DMS114 treated with DMSO at 0.1 percent for 48 hours (cell line): ENCODE results near the gene ZNF442.
"Not testable (repeated sequence)": the region's sequence is repeated elsewhere in the genome, so short reads cannot be mapped to it uniquely, and the experiment has no call there.

Experiments
- DNase-seq: peaks from one replicate; lab custom pipeline; 2025; ENCODE audit not compliant: unreplicated experiment; lab: John Stamatoyannopoulos, UW

ZNF442 gene

DNA sequence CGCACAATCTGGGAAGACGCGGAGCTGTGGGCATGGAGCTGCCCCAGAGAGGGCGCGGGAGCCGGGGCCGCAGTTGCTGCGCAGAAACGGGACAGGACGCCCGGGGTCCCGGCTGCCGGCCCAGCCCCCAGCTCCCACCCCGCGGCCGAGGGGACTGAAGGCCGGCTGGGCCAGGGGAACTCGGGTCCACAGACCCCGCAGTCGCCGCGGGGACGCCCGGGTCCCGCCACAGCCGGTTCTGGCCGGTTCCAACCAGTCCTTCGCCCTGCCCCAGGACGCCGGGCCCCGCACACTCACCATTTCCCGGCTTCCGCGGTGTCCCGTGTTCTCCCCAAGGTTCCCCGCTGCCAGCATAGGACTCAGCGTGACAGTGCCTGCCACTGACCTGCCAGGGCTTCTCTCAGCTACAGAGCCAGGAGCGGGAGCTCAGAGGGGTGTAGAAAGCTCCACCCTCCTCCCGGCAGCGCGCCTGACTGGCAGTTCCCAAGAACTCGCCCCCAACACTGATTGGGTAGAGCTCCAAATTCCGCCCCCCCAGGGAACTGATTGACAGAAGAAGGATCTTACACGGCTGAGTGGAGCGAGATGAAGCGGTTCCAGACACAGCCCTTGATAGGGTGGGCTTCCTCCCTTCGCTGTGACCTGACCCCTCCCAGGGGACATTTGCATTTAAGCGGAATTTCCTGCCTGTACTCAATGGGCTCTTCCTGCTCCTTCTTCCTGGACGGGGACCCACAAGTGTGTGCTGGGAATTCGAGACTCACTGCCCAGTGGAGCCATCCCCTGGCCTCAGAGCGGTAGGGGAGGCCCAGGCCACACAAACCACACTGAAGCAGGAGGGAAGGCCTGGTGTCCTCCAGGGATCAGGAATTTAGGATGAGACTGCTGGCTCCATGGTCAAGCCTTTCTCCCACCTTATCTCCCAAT is at the start of gene ZNF442:
ZNF442 (minus strand) TSS at position 448 of the 927 bp plus-strand sequence. CDS start 2,052 bp downstream, outside the sequence.
- peak; percentile 85 for DNase-seq

- DNase-seq: no peak
Measured at GRCh38 chr19:12411893-12412292, 46.4 kb upstream of the ZNF442 start.

DNA sequence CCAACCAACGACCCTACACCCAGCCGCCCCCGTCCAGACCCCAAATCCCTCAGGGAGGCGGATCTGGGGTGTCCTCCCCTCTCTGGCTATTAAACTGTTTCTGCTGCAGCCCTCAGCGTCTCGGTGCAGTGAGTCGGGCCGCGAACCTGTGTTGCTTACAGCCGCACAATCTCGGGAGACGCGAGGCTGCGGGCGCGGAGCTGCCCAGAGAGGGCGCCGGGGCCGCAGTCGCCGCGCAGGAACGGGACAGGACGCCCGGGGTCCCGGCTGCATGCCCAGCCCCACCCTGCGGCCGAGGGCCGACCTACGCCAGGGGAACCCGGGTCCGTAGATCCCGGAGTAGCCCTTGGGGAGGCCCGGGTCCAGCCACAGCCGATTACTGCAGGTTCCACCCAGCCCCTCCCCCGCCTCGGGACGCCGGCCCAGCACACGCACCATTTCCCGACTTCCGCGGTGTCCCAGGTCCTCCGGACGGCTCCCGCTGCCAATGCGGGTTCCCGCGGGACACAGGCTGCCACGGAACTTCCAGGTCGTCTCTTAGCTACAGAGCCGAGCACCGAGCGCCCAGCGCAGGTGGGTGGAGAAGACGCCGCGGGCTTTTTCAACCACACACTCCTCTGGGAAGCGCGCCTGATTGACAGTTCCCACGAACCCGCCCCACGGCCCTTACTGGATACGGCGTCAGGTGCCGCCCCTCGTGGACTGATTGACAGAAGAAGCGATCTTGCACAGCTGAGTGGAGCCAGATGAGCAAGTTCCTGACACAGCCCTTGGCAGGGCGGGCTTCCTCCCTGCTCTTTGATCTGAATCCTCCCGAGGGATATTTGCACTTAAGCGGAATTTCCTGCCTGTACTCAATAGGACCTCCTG is 35.4 kb upstream of the ZNF442 start, which contains the start of gene ZNF799:
ZNF799 (minus strand) TSS at position 639 of the 870 bp plus-strand sequence; CDS start at position 438, 201 bp downstream.
- peak; percentile 78 for DNase-seq

DNA sequence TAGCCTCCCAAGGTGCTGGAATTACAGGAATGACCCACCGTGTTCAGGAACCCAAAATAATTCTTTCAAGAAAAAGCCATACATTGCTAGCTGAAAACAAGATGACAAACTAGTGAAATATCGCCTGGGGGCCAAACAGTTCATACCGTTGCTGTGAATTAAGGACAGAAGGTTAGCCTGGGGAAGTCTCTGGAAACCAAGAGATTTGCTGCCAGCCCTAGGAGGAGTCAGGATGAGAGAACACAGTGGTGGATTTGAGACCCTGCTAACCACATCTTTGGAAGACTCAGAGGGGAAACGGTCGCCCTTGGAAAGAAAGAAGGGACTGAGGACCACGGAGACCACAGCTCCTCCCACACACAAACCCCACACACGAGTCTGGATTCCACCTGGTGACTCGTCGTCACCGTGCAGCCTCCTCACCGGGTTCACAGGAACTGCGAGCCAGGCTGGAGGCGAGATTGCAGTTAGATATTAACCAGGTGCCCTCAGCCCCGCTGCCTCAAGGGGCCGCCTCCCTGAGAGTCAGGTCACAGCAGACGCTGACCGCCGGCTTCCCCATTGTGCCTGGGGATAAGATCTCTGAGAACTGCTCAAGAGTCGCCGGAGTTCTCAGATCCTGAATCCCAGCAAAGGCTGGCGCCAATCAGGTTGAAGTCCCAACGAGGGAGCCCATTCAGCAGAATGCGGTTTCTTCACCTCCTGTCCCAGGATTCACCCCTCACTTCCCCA is 34.6 kb upstream of the ZNF442 start:
- DNase-seq: not testable (repeated sequence)

DNA sequence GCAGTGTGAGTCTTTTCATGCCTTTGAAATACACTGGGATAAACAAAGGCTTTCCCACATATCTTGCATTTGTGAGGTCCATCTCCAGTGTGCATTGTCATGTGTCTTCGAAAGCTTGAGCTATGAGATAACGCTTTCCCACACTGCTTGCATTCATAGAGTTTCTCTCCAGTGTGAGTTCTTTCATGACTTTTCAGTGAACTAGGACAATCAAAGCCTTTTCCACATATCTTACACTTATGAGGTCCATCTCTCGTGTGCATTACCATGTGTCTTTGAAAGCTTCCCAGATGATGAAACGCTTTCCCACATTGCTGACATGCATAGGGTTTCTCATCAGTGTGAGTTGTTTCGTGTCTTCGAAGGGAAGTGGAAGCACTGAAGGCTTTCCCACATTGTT is 25.7 kb upstream of the ZNF442 start:
- DNase-seq: not testable (repeated sequence)

- not testable (repeated sequence) for DNase-seq
Measured at GRCh38 chr19:12386365-12386764, 20.9 kb upstream of the ZNF442 start.

GRCh38 chr19:12380444-12380737 is 14.9 kb upstream of the ZNF442 start:
- no peak for DNase-seq

GRCh38 chr19:12379732-12380443 is 14.4 kb upstream of the ZNF442 start:
- DNase-seq: no peak

GRCh38 chr19:12374026-12374425 is 8.5 kb upstream of the ZNF442 start:
- DNase-seq: no peak

GRCh38 chr19:12364391-12365235 is 870 bp downstream of the ZNF442 start:
- no peak for DNase-seq

DNA sequence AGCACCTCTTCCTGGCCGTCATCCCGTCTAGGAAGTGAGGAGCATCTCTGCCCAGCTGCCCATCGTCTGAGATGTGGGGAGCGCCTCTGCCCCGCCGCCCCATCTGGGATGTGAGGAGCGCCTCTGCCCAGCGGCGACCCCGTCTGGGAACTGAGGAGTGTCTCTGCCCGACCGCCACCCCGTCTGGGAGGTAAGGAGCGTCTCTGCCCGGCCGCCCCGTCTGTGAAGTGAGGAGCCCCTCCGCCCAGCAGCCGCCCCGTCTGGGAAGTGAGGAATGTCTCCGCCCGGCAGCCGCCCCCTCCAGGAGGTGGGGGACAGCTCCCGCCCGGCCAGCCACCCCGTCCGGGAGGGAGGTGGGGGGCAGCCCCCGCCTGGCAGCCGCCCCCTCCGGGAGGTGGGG is 3.2 kb downstream of the ZNF442 start:
- not testable (repeated sequence) for DNase-seq

DNA sequence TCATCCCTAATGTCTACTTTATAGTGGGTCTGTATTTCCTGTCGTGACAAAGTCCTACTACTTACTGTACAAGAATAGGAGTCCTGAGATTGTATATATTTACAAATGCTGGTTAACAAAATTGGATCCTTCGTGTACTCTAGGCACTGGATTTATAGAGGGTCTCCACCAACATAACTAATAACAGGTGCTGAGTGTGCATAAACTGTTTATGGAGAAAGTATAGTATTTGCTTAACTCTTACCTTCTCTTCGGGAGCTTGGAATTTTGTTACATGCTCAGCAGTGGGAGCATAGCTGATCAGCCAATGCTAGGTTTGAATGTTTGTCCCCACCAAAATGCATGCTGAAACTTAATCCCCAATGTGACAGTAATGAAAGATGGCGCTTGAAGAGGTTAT is 12.1 kb downstream of the ZNF442 start:
- no peak for DNase-seq

DNA sequence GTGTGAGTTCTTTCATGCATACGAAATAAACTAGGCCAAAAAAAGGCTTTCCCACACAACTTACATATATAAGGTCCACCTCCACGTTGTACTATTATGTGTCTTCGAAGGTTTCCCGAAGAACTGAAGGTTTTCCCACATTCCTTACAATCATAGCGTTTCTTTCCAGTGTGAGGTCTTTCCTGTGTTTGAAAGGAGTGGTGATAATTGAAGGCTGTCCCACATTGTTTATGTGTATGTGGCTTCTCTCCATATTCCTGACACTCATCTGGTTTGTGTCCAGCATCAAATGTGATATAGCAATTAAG is 14.6 kb downstream of the ZNF442 start:
- DNase-seq: no peak

DNA sequence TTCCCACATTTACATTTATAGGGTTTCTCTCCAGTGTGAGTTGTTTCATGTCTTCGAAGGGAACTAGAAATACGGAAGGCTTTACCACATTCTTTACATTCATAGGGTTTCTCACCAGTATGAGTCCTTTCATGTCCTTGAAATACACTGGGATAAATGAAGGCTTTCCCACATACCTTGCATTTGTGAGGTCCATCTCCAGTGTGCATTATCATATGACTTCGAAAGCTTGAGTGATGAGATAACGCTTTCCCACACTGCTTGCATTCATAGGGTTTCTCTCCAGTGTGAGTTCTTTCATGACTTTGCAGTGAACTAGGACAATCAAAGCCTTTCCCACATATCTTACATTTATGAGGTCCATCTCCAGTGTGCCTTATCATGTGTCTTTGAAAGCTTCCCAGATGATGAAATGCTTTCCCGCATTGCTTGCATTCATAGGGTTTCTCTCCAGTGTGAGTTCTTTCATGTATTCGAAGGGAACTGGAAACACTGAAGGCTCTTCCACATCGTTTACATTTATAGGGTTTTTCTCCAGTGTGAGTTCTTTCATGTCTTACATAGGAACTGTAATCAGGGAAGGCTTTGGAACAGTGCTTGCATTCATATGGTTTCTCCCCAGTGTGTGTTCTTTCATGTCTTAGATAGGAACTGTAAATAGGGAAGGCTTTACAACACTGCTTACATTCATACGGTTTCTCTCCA is 15.1 kb downstream of the ZNF442 start:
- no peak for DNase-seq

DNA sequence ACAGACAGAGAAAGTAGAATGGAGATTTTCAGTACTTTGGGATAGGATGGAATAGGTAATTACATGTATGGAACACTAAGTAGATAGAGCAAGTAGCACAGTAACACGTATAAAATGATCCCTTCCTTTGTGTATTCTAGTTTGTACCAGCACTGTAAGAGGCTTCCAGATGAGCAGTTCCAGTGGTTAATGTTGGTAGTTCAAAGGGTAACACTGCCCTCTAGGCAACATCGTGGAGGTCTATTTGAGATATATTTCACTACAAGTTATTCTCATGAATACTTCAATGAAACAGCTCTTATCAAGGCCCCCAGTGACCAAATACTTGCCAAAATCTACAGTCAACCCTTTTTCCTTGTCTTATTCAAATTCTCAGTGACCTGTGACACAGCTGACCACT is 18.6 kb downstream of the ZNF442 start:
- no peak for DNase-seq

GRCh38 chr19:12345197-12345596 is 20.3 kb downstream of the ZNF442 start:
- no peak for DNase-seq

- DNase-seq: peak; percentile 83
Measured at GRCh38 chr19:12333162-12334159, 32.0 kb downstream of the ZNF442 start, which contains the start of gene ZNF563. TSS of gene ZNF563 (minus strand) at chr19:12333633. CDS start at chr19:12333482, 151 bp downstream.
